HEK293T (cell line): ENCODE data around the gene DDHD1.

Source experiments
- BHLHE40 ChIP-seq: fragments of 450-650 bp; IDR thresholded peaks from 2 replicates; pipeline ENCODE4 v1.6.1; 2016; ENCODE audit warnings: mild to moderate bottlenecking, moderate library complexity, borderline replicate concordance
- ELF4 ChIP-seq: fragments of 450-650 bp; IDR thresholded peaks from 2 replicates; pipeline ENCODE4 v1.6.1; 2017; ENCODE audit warnings: antibody characterized with exemption
- LEF1 ChIP-seq: fragments of 450-650 bp; IDR thresholded peaks from 2 replicates; pipeline ENCODE4 v1.6.1; 2017; ENCODE audit warnings: mild to moderate bottlenecking, borderline replicate concordance
- TARDBP ChIP-seq: fragments of 450-650 bp; IDR thresholded peaks from 2 replicates; pipeline ENCODE4 v1.6.1; 2016

- no peak for TF ChIP-seq ELF4
- no peak for TF ChIP-seq BHLHE40
- TF ChIP-seq TARDBP: no peak
- TF ChIP-seq LEF1: no peak
Observed at GRCh38 chr14:53175375-53175774, 22.3 kb upstream of the DDHD1 start.
